GM12874 (cell line): Measurements from ENCODE around the gene GPS1.
A peak's percentile ranks its signal among the peaks of the same experiment; 100 is the strongest.

Experiments used
- CTCF ChIP-seq: IDR thresholded peaks from 2 replicates; pipeline ENCODE4 v1.5.1; 2011; ENCODE audit warnings: low read depth, mild to moderate bottlenecking, control low read depth, low read length, moderate library complexity; ENCODE audit not compliant: insufficient read depth

GPS1 gene

GRCh38 chr17:82024859-82025258 is 26.8 kb upstream of the GPS1 start:
- TF ChIP-seq CTCF = no peak

GRCh38 chr17:82025401-82026107 is 26.1 kb upstream of the GPS1 start:
- TF ChIP-seq CTCF = no peak

GRCh38 chr17:82028246-82028645 is 23.5 kb upstream of the GPS1 start:
- TF ChIP-seq CTCF = no peak

GRCh38 chr17:82028966-82029365 is 22.7 kb upstream of the GPS1 start:
- no peak for TF ChIP-seq CTCF

GRCh38 chr17:82029391-82029790 is 22.3 kb upstream of the GPS1 start:
- TF ChIP-seq CTCF = no peak

- TF ChIP-seq CTCF = no peak
Measured at GRCh38 chr17:82029990-82030469, 21.7 kb upstream of the GPS1 start.

- peak; percentile 97 for TF ChIP-seq CTCF
Measured at GRCh38 chr17:82030470-82031302, 21.0 kb upstream of the GPS1 start.
